CD4-positive, alpha-beta T cell treated with Interleukin-4 for 4 hours (primary cell): Measurements from ENCODE around the gene ST3GAL6.

Experiments
- DNase-seq: peaks from one replicate; pipeline ENCODE4 v3.0.0-alpha.2; 2020

Gene ST3GAL6

GRCh38 chr3:98741121-98741716 is 21.9 kb upstream of the ST3GAL6 start:
- DNase-seq = no peak

DNA sequence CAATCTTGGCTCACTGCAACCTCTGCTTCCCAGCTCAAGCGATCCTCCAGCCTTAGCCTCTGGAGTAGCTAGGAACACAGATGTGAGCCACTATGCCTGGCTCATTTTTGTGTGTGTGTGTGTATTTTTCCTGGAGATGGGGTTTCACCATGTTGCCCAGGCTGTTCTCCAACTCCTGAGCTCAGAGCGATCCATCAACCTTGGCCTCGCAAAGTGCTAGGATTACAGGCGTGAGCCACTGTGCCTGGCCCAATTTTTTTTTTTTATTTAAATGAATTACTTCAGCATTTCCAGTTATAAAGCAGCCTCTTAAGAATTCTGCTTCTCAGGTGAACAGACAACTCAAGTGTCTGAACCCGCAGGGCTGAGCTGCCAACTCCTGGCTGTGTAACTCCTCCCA is 20.1 kb upstream of the ST3GAL6 start:
- DNase-seq = no peak

DNA sequence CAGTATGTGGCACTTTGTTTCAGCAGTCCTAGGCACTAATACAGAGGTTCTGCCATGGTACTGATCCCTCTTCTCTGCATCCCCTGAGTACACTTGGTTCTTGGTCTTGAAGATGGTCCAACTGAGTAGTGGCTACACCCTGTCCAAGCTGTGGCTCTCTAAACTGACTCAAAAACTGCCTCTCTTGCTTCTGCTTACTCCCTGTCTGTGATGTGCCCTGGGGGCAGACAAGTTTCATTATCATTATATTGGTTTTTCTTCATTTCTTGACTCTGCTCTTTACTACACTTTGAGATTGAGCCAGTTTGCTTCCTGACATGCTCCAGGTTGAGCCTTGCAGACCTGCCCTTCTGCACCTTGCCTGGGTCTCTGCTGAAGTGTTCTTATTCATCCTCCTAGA is 18.9 kb upstream of the ST3GAL6 start:
- DNase-seq = no peak

DNA sequence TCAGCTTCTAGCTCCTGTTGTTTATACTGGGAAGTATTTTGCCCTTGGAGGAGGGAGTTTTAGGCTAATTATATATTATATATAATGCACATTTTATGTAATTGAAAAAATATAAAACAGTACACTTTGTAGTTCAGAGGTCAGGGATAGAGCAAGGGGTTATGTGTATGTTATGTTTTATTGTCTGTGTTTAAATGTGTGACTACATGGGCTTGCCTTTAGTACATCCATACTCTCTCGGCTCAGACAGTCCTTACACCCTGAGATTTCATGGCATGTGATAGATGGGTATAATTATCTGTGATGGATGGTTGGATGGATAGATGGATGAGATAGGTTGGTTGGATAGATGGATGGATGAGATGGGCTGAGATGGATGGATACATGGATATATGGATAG is 17.4 kb upstream of the ST3GAL6 start:
- no peak for DNase-seq

DNA sequence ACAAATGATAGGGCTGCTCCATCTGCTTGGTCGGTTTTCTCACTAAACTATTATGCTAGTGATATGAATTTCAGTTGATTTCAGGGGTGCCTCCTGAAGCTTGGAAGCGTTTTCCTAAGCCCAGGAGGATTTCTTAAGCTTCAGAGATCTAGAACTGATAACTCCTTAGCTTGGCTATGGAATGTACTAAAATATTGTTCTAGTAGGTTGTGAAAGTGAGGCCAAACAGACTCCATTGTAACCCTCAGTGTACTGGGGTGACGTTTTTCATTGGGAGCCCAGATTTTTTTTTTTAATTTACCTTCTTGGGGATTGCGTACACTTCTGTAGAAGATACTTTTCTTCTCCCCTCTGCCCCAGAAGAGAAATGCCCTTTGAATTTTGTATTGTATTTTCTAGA is 17.0 kb upstream of the ST3GAL6 start:
- no peak for DNase-seq

- no peak for DNase-seq
Observed at GRCh38 chr3:98746882-98747281, 16.3 kb upstream of the ST3GAL6 start.

DNA sequence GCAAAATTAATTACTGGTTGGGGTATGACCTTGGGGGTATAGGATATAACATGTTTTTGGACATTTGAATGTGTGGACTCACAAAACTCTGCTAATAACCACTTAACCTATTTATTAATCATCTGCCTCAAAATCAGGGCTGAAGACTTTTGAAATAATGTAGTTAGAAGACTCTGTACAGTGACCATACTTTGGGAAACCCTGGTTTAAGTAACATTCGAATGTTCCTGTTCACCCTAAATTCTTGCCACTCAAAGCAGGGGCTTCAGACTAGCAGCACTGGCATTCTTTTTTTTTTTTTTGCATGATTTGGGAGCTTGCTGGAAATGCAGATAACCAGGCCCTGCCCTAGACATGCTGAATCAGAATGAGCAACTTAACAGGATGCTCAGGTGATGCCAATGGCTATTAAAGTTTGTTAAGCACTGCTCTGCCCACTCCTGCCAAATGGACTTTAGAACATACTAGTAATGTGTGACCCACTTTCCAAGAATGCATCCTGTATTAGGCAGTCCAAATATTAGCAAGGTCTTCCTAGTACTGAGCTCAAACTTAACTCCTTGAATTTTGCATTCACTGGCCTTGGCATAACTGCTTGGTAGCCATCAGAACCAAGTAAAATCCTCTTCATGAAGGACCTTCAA is 12.7 kb upstream of the ST3GAL6 start:
- no peak for DNase-seq

GRCh38 chr3:98754483-98754882 is 8.7 kb upstream of the ST3GAL6 start:
- no peak for DNase-seq

- DNase-seq = no peak
Observed at GRCh38 chr3:98755601-98756000, 7.5 kb upstream of the ST3GAL6 start.

DNA sequence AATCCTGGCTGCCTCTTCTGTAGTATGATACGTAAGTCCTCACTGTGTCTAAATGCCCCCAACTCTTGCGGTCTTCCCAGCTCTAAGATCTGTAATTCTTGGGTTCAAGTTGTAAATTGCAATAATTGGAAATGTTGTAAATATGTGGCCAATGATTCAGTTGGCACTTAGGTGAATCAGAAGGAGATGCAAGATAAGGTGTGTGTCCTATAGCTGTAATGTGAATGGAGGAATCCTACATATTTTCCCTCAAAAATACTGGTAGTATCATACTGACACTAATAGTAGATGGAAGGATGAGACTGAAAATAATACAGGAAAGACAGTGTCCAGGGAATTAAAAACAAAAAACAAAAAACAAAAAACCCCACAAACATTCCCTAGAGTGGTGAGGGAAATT is 3.5 kb upstream of the ST3GAL6 start:
- no peak for DNase-seq

- no peak for DNase-seq
Observed at GRCh38 chr3:98761643-98762229, 1.4 kb upstream of the ST3GAL6 start.

DNA sequence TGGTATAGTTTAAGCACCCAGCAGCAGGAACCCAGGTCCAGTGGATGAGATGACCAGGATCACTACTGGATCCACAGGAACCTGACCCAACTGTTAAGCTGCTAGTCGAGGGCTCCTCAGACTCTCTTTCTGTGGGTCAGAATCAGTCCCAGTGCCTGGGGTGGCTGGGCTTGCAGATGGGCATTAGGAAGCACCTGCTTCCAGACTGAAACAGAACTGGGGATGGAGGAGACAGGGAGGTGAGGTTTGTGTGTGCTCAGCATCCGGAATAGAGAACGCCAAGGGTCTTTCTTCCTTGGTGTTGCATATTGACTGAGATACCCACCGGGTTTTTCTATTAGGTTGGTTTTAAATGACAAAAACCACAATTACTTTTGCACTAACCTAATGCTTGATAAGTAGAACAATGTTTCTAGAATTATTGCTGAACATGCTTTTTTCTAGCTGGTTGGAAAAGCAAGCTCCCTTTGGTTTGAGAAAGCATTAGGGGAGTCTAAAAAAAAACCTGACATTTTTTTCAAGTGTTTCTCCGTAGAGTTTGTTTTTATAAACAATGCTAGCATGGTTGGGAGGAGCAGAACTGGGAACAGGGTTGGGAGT is 779 bp downstream of the ST3GAL6 start:
- DNase-seq = no peak

GRCh38 chr3:98764472-98764884 is 1.3 kb downstream of the ST3GAL6 start:
- no peak for DNase-seq

- no peak for DNase-seq
Observed at GRCh38 chr3:98765721-98766120, 2.6 kb downstream of the ST3GAL6 start.

DNA sequence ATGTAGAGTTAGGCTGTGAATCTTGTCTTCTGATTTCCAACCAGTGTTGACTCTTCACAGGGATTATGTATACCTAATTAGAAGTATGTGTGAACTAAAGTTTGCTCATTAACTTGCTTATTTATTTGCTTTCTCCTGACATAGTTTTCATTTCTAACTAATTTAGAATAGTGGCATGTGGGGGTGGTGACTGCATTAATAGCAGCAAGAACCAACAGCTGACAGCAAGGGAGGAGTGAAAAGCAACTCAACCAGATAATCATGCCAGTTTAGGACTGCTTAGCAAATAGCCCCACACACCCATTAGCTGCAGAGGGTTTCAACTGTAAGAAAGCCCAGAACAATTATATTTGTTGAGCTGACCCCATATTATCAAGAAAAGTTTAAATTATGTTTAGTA is 3.8 kb downstream of the ST3GAL6 start:
- DNase-seq = no peak

- no peak for DNase-seq
Observed at GRCh38 chr3:98768961-98769360, 5.8 kb downstream of the ST3GAL6 start.

GRCh38 chr3:98769448-98769847 is 6.3 kb downstream of the ST3GAL6 start:
- DNase-seq = no peak

DNA sequence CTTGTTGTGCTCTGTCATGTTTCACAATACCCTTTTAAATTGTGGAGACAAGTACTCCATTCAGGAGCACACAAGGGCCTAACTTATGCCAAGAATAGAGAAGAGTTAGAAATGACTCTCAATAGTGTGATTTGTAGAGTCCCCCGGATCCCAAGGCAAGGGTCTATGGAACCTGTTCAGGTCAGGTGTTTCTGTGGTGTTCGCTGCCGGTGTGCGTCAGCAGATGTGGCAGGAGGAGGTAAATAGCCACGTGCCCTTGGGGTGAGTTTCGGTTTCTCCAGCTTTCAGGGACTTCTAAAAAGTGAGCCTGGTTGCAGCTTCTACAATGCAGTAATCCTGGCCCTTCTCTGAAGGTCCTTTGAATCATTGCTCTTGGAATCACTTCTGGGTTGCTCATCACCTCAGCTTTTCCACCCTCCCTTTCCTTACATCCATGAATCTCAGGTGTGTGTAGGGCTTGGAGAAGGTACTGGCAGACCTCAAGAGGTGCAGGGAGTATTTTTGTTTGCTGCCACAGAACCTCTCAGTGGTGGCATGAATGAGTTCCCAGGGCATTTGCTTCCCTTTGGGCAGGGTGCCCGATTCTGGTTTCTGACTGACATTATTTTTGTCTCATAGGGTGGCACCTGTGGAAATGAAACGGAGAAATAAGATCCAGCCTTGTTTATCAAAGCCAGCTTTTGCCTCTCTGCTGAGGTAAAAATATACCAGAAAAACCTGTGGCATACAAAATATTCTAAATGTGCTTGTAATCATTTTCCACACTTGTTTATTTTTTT is 7.3 kb downstream of the ST3GAL6 start:
- DNase-seq = no peak

GRCh38 chr3:98772022-98772421 is 8.9 kb downstream of the ST3GAL6 start:
- DNase-seq = no peak

- no peak for DNase-seq
Observed at GRCh38 chr3:98775459-98776139, 12.5 kb downstream of the ST3GAL6 start.

DNA sequence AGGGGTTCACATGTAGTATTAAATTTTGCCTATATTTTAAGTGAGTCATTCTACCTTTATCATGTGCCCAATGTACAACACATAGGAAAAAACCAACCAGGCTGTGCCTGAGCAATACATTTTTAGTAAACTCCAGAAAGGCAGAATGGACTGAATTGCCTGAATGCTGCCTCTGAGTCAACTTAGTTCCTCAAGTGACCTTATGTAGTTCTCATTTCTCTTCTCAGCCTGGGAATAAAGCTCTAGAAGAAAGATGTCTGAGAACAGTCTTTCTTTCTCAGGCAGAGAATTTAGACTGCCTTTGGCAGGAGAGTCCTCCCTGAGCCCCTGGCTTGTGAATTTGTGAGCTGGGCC is 13.0 kb downstream of the ST3GAL6 start:
- DNase-seq = no peak

- DNase-seq = no peak
Observed at GRCh38 chr3:98777286-98777685, 14.1 kb downstream of the ST3GAL6 start.

- no peak for DNase-seq
Observed at GRCh38 chr3:98777801-98778220, 14.7 kb downstream of the ST3GAL6 start.
